HL-60 (cell line): ENCODE measurements around the gene USP14. TPM values are rescaled to one million over a fixed set of nuclear protein-coding genes. Genes with fewer than 3 reads are reported as not detected.

Experiments
- DNase-seq, 2 experiments: peaks; one replicate each; pipeline ENCODE4 v3.0.0-alpha.2; 2010 to 2020; ENCODE audit warnings: low read depth in 1 of 2, low spot score in 1 of 2
- H3K27ac ChIP-seq: fragments of 250-450 bp; sonication (Bioruptor Pico); replicated peaks from 2 replicates; pipeline ENCODE4 v1.5.1; 2020; ENCODE audit warnings: mild to moderate bottlenecking, moderate library complexity
- H3K27me3 ChIP-seq: fragments of 250-450 bp; sonication (Bioruptor Pico); 2 replicates; pipeline ENCODE4 v1.5.1; 2021; ENCODE audit warnings: mild to moderate bottlenecking, moderate library complexity; ENCODE audit not compliant: insufficient read depth, poor library complexity, severe bottlenecking
- H3K4me3 ChIP-seq: replicated peaks from 2 replicates; pipeline ENCODE4 v1.5.1; 2011; ENCODE audit warnings: mild to moderate bottlenecking, control low read depth, low read length; ENCODE audit not compliant: insufficient read depth
- GABPA ChIP-seq: IDR thresholded peaks from 2 replicates; pipeline ENCODE4 v1.6.1; 2012; ENCODE audit warnings: low read depth
- POLR2AphosphoS5 ChIP-seq: IDR thresholded peaks from 2 replicates; pipeline ENCODE4 v1.6.1; 2012; ENCODE audit warnings: low read depth
- SPI1 ChIP-seq: IDR thresholded peaks from 2 replicates; pipeline ENCODE4 v1.6.1; 2012; ENCODE audit warnings: low read depth, mild to moderate bottlenecking, borderline replicate concordance
- microRNA-seq: library from miRNA; unstranded; fragments of <30 nt; microRNA quantifications from one replicate; pipeline ENCODE4, GENCODE V29; 2018
- TF ChIP-seq, protein P1 (sequence below): IDR thresholded peaks from one replicate; pipeline ENCODE4 v1.5.1; 2011; ENCODE audit warnings: low read length, control low read depth, inconsistent platforms; ENCODE audit not compliant: insufficient read depth
- TF ChIP-seq, protein P2 (sequence below): IDR thresholded peaks from 2 replicates; pipeline ENCODE4 v1.6.1; 2012; ENCODE audit warnings: low read depth; ENCODE audit not compliant: insufficient replicate concordance

Gene USP14

DNA sequence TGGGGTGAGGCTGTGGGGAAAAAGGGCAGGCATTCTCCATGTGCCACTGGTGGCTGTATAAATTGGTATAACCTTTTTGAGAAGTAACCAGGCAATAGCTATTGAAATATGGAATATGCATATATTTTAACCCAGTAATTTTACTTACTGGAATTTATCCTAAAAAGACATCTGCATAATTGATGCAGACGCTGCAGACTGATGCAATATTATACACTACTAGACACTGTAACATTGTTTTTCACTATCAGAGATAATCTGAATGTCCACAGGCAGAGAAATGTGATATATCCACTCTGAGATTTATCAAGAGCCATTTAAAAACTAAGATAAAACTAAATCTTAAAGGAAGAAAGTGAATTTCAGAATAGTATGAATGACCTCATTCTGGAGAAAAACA lies 94.8 kb downstream of the USP14 start:
- H3K27ac ChIP-seq, result no peak overlapping the region
- no peak for DNase-seq

DNA sequence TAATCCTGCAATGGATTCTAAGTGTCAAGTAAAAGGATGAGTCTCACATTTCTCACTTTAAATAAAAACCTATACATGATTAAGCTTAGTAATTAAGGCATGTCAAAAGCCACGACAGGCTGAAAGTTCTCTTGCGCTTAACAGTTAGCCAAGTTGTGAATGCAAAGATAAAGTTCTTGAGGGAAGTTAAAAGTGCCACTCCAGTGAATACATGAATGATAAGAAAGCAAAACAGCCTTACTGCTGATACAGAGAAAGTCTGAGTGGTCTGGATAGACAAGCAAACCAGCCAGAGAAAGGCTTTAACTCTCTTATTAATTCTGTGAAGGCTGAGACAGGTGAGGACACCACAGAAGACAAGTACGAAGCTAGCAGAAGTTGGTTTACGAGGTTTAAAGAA lies 96.8 kb downstream of the USP14 start:
- DNase-seq, result no peak
- Histone ChIP-seq H3K4me3 (no peak overlapping the region), H3K27ac (no peak overlapping the region), H3K27me3 (no peaks in the 10 kb centered on the region)
- no peak for TF ChIP-seq GABPA

More for the DNA sequence above, 94.8 kb downstream of the USP14 start:
- TF ChIP-seq, protein P1, sequence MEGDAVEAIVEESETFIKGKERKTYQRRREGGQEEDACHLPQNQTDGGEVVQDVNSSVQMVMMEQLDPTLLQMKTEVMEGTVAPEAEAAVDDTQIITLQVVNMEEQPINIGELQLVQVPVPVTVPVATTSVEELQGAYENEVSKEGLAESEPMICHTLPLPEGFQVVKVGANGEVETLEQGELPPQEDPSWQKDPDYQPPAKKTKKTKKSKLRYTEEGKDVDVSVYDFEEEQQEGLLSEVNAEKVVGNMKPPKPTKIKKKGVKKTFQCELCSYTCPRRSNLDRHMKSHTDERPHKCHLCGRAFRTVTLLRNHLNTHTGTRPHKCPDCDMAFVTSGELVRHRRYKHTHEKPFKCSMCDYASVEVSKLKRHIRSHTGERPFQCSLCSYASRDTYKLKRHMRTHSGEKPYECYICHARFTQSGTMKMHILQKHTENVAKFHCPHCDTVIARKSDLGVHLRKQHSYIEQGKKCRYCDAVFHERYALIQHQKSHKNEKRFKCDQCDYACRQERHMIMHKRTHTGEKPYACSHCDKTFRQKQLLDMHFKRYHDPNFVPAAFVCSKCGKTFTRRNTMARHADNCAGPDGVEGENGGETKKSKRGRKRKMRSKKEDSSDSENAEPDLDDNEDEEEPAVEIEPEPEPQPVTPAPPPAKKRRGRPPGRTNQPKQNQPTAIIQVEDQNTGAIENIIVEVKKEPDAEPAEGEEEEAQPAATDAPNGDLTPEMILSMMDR, result no peak
- no peak for TF ChIP-seq SPI1
- Histone ChIP-seq H3K27me3 (no peaks in the 10 kb centered on the region), H3K4me3 (no peak overlapping the region)

DNA sequence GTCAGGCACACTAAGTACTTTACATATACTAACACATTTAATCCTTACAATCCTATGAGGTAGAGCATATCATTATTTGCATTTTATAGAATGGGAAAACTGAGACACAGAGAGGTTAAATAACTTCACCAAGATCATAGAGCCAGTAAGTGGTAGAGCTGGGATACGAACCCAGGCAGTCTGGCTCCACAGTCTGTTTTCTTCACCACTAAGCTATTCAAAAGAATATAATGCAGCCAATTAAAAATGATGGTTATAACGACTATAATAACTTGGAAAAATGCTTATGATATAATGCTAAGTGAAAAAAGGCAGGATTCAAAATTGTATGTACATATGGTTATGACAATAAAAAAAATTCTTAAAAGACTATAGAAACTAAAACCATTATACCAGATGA lies 102.2 kb downstream of the USP14 start:
- no peak overlapping the region for H3K4me3 ChIP-seq
- H3K27ac ChIP-seq, result no peak overlapping the region
- no peaks in the 10 kb centered on the region for H3K27me3 ChIP-seq
- no peak for TF ChIP-seq POLR2AphosphoS5
- TF ChIP-seq, protein P2, sequence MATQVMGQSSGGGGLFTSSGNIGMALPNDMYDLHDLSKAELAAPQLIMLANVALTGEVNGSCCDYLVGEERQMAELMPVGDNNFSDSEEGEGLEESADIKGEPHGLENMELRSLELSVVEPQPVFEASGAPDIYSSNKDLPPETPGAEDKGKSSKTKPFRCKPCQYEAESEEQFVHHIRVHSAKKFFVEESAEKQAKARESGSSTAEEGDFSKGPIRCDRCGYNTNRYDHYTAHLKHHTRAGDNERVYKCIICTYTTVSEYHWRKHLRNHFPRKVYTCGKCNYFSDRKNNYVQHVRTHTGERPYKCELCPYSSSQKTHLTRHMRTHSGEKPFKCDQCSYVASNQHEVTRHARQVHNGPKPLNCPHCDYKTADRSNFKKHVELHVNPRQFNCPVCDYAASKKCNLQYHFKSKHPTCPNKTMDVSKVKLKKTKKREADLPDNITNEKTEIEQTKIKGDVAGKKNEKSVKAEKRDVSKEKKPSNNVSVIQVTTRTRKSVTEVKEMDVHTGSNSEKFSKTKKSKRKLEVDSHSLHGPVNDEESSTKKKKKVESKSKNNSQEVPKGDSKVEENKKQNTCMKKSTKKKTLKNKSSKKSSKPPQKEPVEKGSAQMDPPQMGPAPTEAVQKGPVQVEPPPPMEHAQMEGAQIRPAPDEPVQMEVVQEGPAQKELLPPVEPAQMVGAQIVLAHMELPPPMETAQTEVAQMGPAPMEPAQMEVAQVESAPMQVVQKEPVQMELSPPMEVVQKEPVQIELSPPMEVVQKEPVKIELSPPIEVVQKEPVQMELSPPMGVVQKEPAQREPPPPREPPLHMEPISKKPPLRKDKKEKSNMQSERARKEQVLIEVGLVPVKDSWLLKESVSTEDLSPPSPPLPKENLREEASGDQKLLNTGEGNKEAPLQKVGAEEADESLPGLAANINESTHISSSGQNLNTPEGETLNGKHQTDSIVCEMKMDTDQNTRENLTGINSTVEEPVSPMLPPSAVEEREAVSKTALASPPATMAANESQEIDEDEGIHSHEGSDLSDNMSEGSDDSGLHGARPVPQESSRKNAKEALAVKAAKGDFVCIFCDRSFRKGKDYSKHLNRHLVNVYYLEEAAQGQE, result no peak
- TF ChIP-seq, protein P1, result no peak
- no peak for TF ChIP-seq SPI1
- no peak for TF ChIP-seq GABPA
- no peak for DNase-seq

DNA sequence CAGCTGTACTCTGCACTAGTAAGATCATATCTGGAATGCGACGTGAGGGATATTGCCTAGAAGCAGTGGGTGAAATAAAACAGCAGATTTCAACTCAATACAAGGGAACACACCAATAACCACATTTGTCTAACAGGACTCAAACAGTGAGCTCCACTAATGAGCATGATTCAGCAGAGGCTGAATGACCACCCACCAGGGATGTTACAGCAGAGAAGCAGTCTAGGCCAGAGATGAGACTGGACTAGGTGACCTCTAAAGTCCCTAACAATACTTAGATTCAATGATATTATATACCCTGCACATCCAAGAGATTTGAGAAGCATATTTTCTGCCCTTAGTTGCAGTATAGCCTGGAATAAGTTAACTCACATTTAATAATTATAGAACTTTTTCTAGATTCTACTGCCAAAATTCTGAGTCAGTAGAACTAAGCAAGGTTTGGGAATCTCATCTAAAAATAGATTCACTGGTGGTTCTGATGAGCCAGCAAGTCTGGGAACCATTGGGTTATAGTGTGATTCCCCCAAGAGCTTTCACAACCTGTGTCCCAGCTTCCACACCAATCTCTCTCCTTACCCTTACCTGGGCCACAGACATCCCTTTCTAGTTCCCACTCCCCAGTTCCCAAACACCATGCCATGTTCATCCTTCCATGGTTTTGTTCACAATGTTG lies 103.2 kb downstream of the USP14 start:
- TF ChIP-seq SPI1 (no peak), GABPA (no peak), POLR2AphosphoS5 (no peak)
- TF ChIP-seq, protein P1, result no peak
- TF ChIP-seq, protein P2, result no peak
- Histone ChIP-seq H3K4me3 (no peak overlapping the region), H3K27me3 (no peaks in the 10 kb centered on the region), H3K27ac (no peak overlapping the region)
- no peak for DNase-seq

Small RNAs within 50 kb of the gene (microRNA-seq; reads per million reads assigned to microRNA genes)
- not detected for gene MIR8078
